Epithelial cell of prostate (primary cell): ENCODE measurements around the gene RAPGEF4.
"Not testable (repeated sequence)": the region's sequence is repeated elsewhere in the genome, so short reads cannot be mapped to it uniquely, and the experiment has no call there.

Experiments
- DNase-seq: peaks from one replicate; pipeline ENCODE4 v3.0.0-alpha.2; 2011; ENCODE audit warnings: low read depth, low spot score
- H3K27ac ChIP-seq: fragments of 450-650 bp; 2 replicates; pipeline ENCODE4 v1.5.1; 2017; ENCODE audit warnings: mild to moderate bottlenecking

Gene RAPGEF4

GRCh38 chr2:172768401-172768800 is 32.8 kb downstream of the RAPGEF4 start:
- no peak for DNase-seq
- H3K27ac ChIP-seq = no peak overlapping the region

DNA sequence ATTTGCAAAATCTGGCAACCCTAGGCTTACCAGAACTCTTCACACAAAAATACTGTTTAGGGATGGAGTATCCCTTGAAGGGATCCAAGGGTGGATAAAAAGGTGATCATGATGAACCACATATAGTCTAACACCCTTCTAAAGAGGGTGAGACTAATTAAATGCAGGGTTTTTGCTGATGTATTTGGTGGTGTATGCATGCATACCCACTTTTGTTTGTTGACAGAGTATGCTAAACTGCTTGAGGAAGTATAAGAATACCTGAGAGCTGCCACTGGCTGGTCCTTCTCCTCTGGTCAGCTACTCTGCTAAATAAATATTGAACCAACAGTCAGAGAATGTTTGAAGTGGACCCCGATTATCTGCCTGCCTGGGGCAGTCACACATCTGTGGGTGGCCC is 34.2 kb downstream of the RAPGEF4 start:
- DNase-seq = no peak
- H3K27ac ChIP-seq = no peak overlapping the region

- H3K27ac ChIP-seq = no peak overlapping the region
- DNase-seq = no peak
Measured at GRCh38 chr2:172770887-172771286, 35.2 kb downstream of the RAPGEF4 start.

DNA sequence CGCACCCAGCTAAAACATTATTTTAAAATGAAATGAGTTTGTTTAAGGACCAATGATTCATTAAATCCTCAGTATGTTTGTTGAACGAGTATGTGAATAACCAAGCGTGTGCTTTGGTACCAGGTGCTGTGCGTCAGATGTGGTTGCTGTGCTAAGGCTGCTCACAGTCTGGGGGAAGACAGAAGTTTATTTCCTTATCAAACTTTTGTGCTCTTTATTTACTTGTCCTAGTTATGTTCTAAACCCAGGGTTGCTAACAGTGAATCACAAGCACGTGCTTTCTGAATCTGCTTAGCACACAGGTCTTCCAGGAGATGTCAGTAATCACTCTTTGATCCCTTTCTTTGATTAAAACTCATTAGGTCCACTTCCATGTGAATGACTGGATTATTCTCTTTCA is 37.0 kb downstream of the RAPGEF4 start:
- H3K27ac ChIP-seq = no peak overlapping the region
- peak; percentile 18 for DNase-seq

DNA sequence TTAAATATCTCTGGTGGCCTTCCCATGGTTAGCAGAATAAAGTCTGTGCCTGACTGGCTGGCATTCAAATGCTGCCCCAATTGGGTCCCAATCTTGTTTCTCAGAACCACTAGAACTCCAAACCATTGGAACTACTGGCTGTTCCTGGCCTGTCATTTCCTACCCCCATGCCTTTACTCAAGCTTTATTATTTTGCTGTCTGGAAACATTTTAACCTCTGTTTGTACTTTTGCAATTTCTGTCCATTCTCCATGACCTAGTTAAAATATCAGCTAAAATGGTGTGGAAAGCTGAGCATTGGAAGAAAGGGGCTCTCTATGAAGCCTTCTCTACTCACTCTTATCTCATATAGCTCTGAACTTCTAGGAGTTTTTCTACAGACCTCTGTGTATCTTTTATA is 38.7 kb downstream of the RAPGEF4 start:
- no peak overlapping the region for H3K27ac ChIP-seq
- no peak for DNase-seq

- no peak for DNase-seq
- H3K27ac ChIP-seq = no peak overlapping the region
Measured at GRCh38 chr2:172775319-172775718, 39.7 kb downstream of the RAPGEF4 start.

DNA sequence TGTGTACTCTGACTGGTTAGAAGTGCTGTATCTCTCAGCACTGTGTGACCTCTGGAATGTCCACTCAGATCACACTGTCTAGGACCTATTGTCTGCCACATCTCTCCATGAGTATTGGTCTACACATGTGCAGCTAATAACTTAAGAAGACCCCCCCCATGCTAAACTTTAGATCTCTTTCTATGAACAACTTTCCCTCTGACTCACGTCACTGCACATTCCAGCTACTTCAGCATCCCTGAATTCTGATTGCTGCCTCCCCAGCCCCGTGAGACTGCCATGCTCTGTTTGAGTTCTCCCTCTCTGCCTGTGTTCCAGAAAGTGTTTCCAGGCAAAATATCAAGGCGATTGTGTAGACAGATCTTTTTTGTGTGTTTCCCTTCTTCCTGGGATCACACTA is 41.8 kb downstream of the RAPGEF4 start:
- no peak overlapping the region for H3K27ac ChIP-seq
- no peak for DNase-seq

DNA sequence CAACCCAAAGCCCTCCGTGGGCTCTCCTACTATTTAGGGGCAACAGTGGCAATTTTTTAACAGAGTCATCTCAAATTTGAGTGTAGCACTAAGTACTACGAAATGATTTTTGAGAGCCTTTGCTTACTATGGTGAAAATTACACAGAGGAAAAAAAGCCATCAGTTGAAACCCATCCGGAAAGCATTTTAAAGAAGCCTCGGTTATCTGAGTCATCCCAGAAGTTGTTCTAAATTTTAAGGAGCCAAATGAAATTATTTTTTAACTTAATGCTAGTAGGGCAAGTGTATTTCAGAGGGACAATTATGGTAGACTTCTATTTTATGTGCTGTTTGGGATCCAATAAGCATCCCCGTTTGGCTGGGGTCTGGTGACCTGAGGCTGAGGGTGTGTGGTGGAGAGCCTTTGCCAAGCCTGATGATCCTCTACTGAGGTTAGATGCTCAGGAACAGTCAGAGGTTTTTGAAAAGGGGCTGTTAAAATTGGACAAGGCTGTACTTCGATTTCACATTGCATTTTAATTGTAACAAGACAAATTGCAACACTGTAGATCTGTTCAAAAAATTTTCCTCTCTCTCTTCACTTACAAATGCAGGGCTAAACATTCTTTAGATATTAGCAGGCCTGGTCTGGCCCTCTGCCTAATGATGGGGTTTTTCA is 47.0 kb downstream of the RAPGEF4 start:
- H3K27ac ChIP-seq = no peak overlapping the region
- no peak for DNase-seq

DNA sequence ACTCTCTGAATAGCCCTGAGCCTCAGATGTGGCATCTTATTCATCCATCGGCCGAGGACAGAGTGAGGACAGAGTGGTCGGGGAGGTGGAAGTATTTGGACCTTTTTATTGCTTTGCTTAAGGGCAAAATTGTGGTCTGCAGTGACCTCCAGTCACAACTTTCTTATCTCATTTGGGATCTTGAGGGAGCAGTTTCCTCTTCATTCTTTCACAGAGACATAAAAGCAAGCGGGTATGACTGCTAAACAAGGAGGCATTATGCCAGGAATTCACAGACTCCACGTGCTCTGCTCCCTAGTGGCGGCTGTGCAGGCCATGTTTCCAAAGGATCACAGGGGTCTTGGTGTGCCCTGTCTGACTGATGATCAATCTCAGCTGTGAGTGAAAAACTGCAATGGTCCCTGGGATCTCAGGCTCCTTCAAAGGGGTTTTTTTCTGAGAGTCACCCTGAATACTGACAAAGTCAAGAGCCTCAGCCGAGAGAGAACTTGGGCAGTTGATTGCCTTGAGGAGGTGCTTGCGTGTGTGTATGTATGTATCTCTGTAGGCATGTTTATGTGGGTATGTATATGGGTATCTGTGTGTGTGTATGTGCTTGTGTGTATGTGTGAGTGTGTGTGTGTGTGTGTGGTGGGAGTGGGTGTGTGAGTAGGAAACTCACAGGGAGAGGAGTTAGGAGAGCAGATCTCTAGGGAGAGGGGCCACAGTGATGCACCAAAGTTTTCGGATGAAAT is 47.7 kb downstream of the RAPGEF4 start:
- H3K27ac ChIP-seq = no peak overlapping the region
- DNase-seq = peak; percentile 43

DNA sequence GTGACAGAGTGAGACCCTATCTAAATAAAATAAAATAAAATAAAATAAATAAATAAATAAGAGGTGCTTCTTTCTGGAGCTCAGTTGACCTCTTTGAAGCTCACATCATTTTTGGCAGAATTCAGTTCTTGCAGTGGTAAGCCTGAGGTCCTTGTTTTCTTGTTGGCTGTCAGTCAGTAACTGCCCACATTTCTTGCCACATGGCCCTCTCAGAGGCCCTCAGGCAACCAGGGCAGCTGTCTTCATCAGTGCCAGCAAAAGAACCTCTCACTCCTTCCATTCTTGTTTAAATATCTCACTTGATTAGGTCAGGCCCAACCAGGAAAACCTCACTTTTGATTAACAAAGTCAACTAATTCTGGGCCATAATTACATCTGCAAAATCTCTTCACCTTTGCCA is 53.2 kb downstream of the RAPGEF4 start:
- no peak overlapping the region for H3K27ac ChIP-seq
- no peak for DNase-seq

DNA sequence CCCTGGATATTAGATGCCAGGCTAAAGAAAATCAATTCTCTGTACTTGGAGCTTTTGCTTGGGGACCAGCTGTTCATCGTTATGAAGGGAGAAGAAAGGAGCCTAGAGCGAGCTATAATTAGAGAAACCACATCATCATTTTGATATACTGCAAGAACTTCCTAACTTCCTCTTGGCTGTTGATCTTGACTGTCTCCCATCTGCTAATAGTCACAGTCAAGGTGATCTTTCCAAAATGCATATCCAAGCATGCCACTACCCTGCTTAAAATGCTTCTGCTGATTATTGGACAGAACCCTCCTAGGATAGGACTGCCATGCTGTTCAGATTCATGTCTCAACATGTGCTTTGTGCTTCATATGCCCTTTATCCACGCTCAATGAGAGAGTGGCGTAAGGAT is 54.8 kb downstream of the RAPGEF4 start:
- DNase-seq = no peak
- H3K27ac ChIP-seq = no peak overlapping the region

GRCh38 chr2:172791953-172792352 is 56.3 kb downstream of the RAPGEF4 start:
- H3K27ac ChIP-seq = no peak overlapping the region
- DNase-seq = no peak

DNA sequence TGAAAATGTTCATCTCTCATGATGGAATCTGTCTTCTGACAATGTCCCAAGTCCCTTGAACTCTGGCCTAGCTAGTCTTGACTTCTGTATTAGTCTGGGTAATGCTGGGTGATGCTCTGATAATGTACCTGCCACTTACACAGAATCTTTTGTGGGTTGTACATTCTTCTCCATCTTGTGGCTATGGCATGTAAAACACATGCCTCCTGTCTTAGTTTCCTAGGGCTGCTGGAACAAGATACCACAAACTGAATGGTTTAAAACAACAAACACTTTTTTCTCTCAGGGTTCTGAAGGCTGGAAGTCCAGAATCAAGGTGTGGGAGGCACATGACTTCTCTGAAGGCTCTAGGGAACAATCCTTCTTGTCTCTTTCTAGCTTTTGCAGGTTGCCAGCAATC is 57.1 kb downstream of the RAPGEF4 start:
- H3K27ac ChIP-seq = no peak overlapping the region
- no peak for DNase-seq

DNA sequence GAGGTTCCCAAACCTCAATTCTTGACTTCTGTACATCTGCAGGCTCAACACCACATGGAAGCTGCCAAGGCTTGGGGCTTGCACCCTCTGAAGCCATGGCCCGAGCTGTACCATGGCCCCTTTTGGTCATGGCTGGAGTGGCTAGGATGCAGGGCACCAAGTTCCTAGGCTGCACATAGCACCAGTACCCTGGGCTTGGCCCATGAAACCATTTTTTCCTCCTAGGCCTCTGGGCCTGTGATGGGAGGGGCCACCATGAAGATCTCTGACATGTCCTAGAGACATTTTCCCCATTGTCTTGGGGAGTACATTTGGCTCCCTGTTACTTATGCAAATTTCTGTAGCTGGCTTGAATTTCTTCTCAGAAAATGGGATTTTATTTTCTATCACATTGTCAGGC is 67.7 kb downstream of the RAPGEF4 start:
- H3K27ac ChIP-seq, DNase-seq: not testable (repeated sequence)

GRCh38 chr2:172804423-172804822 is 68.8 kb downstream of the RAPGEF4 start:
- H3K27ac ChIP-seq = no peak overlapping the region
- no peak for DNase-seq

DNA sequence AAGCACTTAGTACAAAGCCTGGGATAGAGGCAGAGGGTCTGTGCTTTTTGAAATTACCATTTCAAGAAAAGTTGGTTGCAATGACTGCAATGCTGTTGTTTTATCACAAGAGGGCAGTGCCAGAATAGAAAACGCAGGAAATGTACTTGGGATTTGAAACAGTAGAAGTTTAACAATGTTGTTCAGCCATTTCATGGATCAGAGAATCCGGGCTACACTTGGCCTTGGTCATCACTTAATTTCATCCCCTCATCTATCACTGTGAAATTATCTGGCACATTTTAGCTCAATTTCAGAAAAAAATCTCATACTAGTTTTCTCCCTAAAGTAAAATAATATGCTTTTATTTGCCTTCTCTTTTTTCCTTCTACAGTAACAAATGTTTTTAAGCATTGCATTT is 70.8 kb downstream of the RAPGEF4 start:
- no peak overlapping the region for H3K27ac ChIP-seq

DNA sequence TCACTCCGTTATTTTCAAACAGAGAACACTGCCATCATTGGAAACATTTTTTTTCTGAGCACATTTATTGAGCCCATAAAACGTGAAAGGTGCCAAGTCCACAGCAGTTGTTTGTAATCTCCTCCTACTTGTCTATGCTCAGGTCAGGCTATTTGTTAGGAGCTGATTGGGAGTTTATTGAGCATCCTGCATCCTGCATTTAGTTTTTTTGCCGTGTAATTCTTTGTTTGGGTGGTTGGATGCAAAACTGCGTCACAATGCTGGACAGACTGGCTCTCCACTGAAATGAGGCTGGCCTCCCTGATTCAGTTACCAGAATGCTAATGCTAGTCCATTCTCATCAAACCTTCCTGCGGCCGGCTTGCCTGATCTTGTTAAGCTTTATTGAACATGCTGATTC is 71.4 kb downstream of the RAPGEF4 start:
- no peak for DNase-seq
- H3K27ac ChIP-seq = no peak overlapping the region

More for the DNA sequence above, 70.8 kb downstream of the RAPGEF4 start:
- no peak for DNase-seq

DNA sequence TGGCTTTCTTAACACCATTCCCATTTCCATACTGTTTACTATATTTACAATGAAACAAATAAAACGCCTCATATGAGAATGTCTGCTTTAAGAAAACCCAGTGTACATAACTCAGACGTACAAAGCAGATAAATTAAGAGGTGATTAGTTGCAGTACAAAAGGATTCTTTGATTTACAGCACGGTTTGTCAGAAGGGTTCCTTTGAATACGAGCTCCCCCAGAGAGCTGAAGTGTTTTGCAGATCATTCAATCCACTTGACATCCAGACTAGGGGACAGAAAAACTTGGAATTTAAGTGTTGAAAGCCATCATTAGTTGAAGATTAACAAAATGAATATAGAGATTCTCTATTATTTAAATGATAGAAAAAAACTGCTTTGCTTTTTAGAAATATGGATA is 72.5 kb downstream of the RAPGEF4 start:
- no peak overlapping the region for H3K27ac ChIP-seq
- DNase-seq = no peak

DNA sequence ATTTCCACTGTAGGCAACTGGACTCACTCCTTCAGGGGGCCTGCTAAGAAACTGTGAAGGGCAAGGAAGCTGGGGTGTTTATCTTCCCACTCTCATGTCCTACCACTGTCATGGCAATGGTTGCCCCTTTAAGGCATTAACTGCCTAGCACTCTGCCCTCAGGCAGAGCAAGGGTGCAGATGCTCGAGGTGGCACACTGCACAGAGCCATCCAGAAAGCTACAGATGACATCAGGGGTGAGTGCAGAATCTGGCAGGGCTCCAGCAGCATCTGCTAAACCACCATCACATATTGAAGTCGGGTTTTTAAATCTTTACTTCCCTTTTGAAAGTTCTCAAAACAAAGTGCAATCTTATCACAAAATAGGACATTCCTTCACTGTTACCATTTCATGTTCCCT is 75.4 kb downstream of the RAPGEF4 start:
- no peak overlapping the region for H3K27ac ChIP-seq
- no peak for DNase-seq

GRCh38 chr2:172812158-172812744 is 76.6 kb downstream of the RAPGEF4 start:
- DNase-seq = no peak
- no peak overlapping the region for H3K27ac ChIP-seq

- no peak for DNase-seq
Measured at GRCh38 chr2:172813314-172813888, 77.8 kb downstream of the RAPGEF4 start.

More at GRCh38 chr2:172813314-172813888, 77.8 kb downstream of the RAPGEF4 start:
- H3K27ac ChIP-seq = no peak overlapping the region
